GM19043 (cell line): ENCODE data around the gene PLCH2.
A peak's percentile ranks its signal among the peaks of the same experiment; 100 is the strongest.

ENCODE experiments used
- ATAC-seq: cut with Tn5 transposase; IDR thresholded peaks from one replicate; pipeline ENCODE4 v1.9.1; 2021; ENCODE audit warnings: low read depth; ENCODE audit not compliant: unreplicated experiment

PLCH2 gene

GRCh38 chr1:2525920-2526823 is 50.1 kb downstream of the PLCH2 start, which contains the start of gene PANK4:
PANK4 (minus strand) TSS chr1:2526596; CDS start chr1:2526587, 9 bp downstream.
- peak; percentile 82 for ATAC-seq

GRCh38 chr1:2526824-2527555 is 50.9 kb downstream of the PLCH2 start:
- ATAC-seq: peak; percentile 27

- ATAC-seq: no peak
These were observed 51.4 kb downstream of the PLCH2 start for GRCh38 chr1:2527556-2527860.

- ATAC-seq: no peak
These were observed 51.9 kb downstream of the PLCH2 start for GRCh38 chr1:2528016-2528415.

GRCh38 chr1:2528611-2528965 is 52.5 kb downstream of the PLCH2 start:
- ATAC-seq: no peak

- no peak for ATAC-seq
These were observed 53.1 kb downstream of the PLCH2 start for GRCh38 chr1:2528966-2529783.

- no peak for ATAC-seq
These were observed 53.9 kb downstream of the PLCH2 start, which contains the start of gene HES5 for GRCh38 chr1:2529784-2530512. HES5 (minus strand) TSS chr1:2530263; CDS start chr1:2530164, 99 bp downstream.

- ATAC-seq: no peak
These were observed 54.6 kb downstream of the PLCH2 start for GRCh38 chr1:2530513-2531361.

- ATAC-seq: no peak
These were observed 56.5 kb downstream of the PLCH2 start for GRCh38 chr1:2532485-2533160.

GRCh38 chr1:2533365-2533764 is 57.3 kb downstream of the PLCH2 start:
- ATAC-seq: no peak

GRCh38 chr1:2534315-2534686 is 58.2 kb downstream of the PLCH2 start:
- no peak for ATAC-seq

GRCh38 chr1:2534687-2535441 is 58.8 kb downstream of the PLCH2 start:
- no peak for ATAC-seq

GRCh38 chr1:2535455-2535854 is 59.4 kb downstream of the PLCH2 start:
- no peak for ATAC-seq

GRCh38 chr1:2535981-2536380 is 59.9 kb downstream of the PLCH2 start:
- ATAC-seq: no peak

- no peak for ATAC-seq
These were observed 61.7 kb downstream of the PLCH2 start for GRCh38 chr1:2537784-2538115.

- ATAC-seq: no peak
These were observed 62.3 kb downstream of the PLCH2 start for GRCh38 chr1:2538376-2538775.

GRCh38 chr1:2538872-2539271 is 62.8 kb downstream of the PLCH2 start:
- ATAC-seq: no peak

- ATAC-seq: no peak
These were observed 63.3 kb downstream of the PLCH2 start for GRCh38 chr1:2539312-2539907.
